Measurements from ENCODE around the gene ZNF805. TPM values are rescaled to one million over a fixed set of nuclear protein-coding genes. Genes with fewer than 3 reads are reported as not detected.
"Not testable (repeated sequence)": the region's sequence is repeated elsewhere in the genome, so short reads cannot be mapped to it uniquely, and the experiment has no call there.

Gene ZNF805
- total RNA-seq, 3 donors from 2014 or later, result 9.6 to 12.3 (median 12.0) TPM

DNA sequence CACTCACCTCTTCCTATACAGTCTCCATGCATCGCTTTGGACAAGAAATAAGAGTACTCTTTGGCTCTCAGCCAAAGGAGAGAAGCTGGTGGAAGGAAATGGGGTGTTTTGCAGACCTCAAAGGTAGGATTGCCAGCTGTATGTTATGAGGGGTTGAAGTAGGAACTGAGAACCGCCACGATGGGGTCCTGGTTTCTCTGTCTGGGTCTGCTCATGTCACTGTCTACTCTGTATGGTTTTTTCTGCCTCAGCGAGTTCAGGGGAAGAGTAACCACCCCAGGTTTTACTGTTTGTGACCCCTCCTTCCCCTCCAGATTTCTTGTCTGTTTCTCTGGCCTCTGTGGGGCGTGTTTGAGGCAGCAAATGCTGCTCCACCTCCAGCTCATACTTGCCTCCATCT, 4.1 kb downstream of the ZNF805 start:
- Mint-ChIP-seq H3K36me3 (ENCODE audit: insufficient read depth) (peaks cover 58% of the 10 kb centered on the region), H3K4me3 (no peak overlapping the region), H3K27me3 (ENCODE audit: low read depth) (no peaks in the 10 kb centered on the region), H3K9me3 (peaks cover 3% of the 10 kb centered on the region), H3K4me1 (ENCODE audit: low read depth) (peaks cover 30% of the 10 kb centered on the region)
- ATAC-seq (no peak), DNase-seq (no peak)

GRCh38 chr19:57245066-57245465, 4.6 kb downstream of the ZNF805 start:
- DNase-seq, result no peak

GRCh38 chr19:57245959-57246358, 5.5 kb downstream of the ZNF805 start:
- Mint-ChIP-seq H3K27me3 (ENCODE audit: low read depth) (no peaks in the 10 kb centered on the region), H3K4me1 (ENCODE audit: low read depth) (peaks cover 24% of the 10 kb centered on the region), H3K9me3 (peaks cover 2% of the 10 kb centered on the region), H3K36me3 (ENCODE audit: insufficient read depth) (peaks cover 64% of the 10 kb centered on the region), H3K4me3 (no peak overlapping the region)
- DNase-seq (no peak), ATAC-seq (no peak)

More at GRCh38 chr19:57245066-57245465, 4.6 kb downstream of the ZNF805 start:
- Mint-ChIP-seq H3K4me1 (ENCODE audit: low read depth) (peaks cover 28% of the 10 kb centered on the region), H3K36me3 (ENCODE audit: insufficient read depth) (peaks cover 58% of the 10 kb centered on the region), H3K27me3 (ENCODE audit: low read depth) (no peaks in the 10 kb centered on the region), H3K9me3 (peaks cover 2% of the 10 kb centered on the region), H3K4me3 (no peak overlapping the region)
- no peak for ATAC-seq

DNA sequence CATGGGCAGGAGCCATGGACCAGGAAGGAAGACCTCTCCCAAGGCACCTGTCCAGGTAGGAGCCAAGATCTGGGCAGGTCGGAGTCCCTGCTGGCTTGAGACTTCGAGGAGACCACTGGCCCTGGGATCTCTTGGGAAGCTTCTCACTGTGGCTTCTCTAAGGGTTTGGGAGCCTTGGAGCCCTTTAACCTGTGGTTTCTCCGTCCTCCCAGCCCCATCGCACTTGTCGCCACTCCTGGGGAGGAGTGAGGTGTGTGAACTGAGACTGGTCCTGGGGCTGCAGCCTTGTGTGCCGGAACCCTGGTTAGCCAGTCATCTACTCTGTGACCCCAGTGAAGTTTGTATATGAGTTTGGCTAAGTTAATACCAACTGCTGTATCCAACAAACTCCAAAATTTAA, 8.2 kb downstream of the ZNF805 start:
- H3K27me3 Mint-ChIP-seq (ENCODE audit: low read depth), result no peaks in the 10 kb centered on the region
- peaks cover 11% of the 10 kb centered on the region for H3K9me3 Mint-ChIP-seq
- peaks cover 89% of the 10 kb centered on the region for H3K36me3 Mint-ChIP-seq (ENCODE audit: insufficient read depth)
- H3K4me3 Mint-ChIP-seq, result no peak overlapping the region
- ATAC-seq (no peak), DNase-seq (no peak)
- H3K4me1 Mint-ChIP-seq (ENCODE audit: low read depth), result peaks cover under 1% of the 10 kb centered on the region

- Mint-ChIP-seq H3K27me3 (ENCODE audit: low read depth) (no peaks in the 10 kb centered on the region), H3K4me1 (ENCODE audit: low read depth) (no peaks in the 10 kb centered on the region), H3K36me3 (ENCODE audit: insufficient read depth) (peaks cover 92% of the 10 kb centered on the region), H3K4me3 (no peak overlapping the region), H3K9me3 (peaks cover 13% of the 10 kb centered on the region)
- ATAC-seq, result no peak
- no peak for DNase-seq
Observed at GRCh38 chr19:57249329-57249728, 8.9 kb downstream of the ZNF805 start.

DNA sequence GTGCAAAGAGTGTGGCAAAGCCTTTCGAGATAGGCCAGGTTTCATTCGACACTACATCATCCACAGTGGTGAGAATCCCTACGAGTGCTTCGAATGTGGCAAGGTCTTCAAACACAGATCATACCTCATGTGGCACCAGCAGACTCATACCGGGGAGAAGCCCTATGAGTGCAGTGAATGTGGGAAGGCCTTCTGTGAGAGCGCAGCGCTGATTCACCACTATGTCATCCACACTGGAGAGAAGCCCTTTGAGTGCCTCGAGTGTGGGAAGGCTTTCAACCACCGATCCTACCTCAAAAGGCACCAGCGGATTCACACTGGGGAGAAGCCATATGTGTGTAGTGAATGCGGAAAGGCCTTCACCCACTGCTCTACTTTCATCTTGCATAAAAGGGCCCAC, 13.3 kb downstream of the ZNF805 start:
- not testable (repeated sequence) for DNase-seq; H3K27me3 Mint-ChIP-seq (ENCODE audit: low read depth); H3K4me1 Mint-ChIP-seq (ENCODE audit: low read depth); H3K4me3 Mint-ChIP-seq
- Mint-ChIP-seq H3K36me3 (ENCODE audit: insufficient read depth) (peaks cover 78% of the 10 kb centered on the region), H3K9me3 (peaks cover 32% of the 10 kb centered on the region)
- peak; percentile 51 to 70 for ATAC-seq

DNA sequence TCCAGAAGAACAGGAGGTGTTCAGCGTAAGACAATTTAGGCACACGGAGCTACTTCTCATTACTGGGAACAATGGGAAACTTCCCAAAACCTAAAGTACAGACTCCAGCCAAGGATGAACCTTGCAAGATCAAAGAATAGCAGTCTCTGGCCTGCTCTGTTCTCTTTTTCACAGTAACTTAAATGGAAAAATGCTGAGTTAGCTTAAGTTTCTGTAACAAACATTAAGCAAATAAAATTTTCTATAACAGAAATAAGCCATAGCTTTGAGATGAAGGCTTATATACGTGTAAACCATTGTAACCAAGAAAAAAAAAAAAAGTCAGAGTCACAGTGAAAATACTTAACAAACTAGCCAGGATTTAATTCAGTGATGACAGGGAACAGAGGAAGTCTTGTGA, 21.6 kb downstream of the ZNF805 start:
- Mint-ChIP-seq H3K4me1 (ENCODE audit: low read depth) (no peaks in the 10 kb centered on the region), H3K9me3 (peaks cover 39% of the 10 kb centered on the region), H3K36me3 (ENCODE audit: insufficient read depth) (peaks cover 51% of the 10 kb centered on the region), H3K4me3 (no peak overlapping the region), H3K27me3 (ENCODE audit: low read depth) (no peaks in the 10 kb centered on the region)
- ATAC-seq (no peak), DNase-seq (no peak)

GRCh38 chr19:57263244-57263741, 22.9 kb downstream of the ZNF805 start:
- Mint-ChIP-seq H3K9me3 (peaks cover 38% of the 10 kb centered on the region), H3K36me3 (ENCODE audit: insufficient read depth) (peaks cover 50% of the 10 kb centered on the region)

DNA sequence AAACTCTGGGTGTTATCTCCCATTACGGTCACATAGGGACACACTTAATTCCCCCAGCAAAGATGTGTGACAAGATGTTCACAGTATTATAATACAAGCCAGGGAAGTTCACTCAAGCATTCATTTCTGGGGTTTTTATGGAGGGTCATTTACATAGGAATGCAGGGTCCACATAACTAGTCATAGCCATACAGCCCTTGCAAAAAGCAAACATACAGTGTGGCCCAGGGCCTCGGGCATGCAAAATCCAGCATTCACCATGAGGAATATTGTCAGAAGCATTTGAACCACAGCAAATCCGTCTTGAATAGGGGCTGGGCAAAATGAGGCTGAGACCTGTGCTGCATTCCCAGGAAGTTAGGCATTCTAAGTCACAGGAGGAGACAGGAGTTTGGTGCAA, 26.9 kb downstream of the ZNF805 start:
- H3K36me3 Mint-ChIP-seq (ENCODE audit: insufficient read depth), result peaks cover 24% of the 10 kb centered on the region
- no peaks in the 10 kb centered on the region for H3K27me3 Mint-ChIP-seq (ENCODE audit: low read depth)
- H3K9me3 Mint-ChIP-seq, result peaks cover 29% of the 10 kb centered on the region
- peaks cover 4% of the 10 kb centered on the region for H3K4me1 Mint-ChIP-seq (ENCODE audit: low read depth)
- no peak overlapping the region for H3K4me3 Mint-ChIP-seq
- no peak for DNase-seq
- no peak for ATAC-seq

More at GRCh38 chr19:57263244-57263741, 22.9 kb downstream of the ZNF805 start:
- Mint-ChIP-seq H3K4me1 (ENCODE audit: low read depth) (no peaks in the 10 kb centered on the region), H3K27me3 (ENCODE audit: low read depth) (no peaks in the 10 kb centered on the region), H3K4me3 (no peak overlapping the region)
- DNase-seq (no peak), ATAC-seq (no peak)

GRCh38 chr19:57269515-57270250, 29.3 kb downstream of the ZNF805 start:
- DNase-seq (no peak), ATAC-seq (peak; percentile 73 to 76)
- Mint-ChIP-seq H3K4me1 (ENCODE audit: low read depth) (peaks cover 4% of the 10 kb centered on the region), H3K36me3 (ENCODE audit: insufficient read depth) (peaks cover 27% of the 10 kb centered on the region), H3K4me3 (no peak overlapping the region), H3K9me3 (peaks cover 25% of the 10 kb centered on the region), H3K27me3 (ENCODE audit: low read depth) (no peaks in the 10 kb centered on the region)

GRCh38 chr19:57271280-57271679, 30.8 kb downstream of the ZNF805 start:
- DNase-seq (no peak), ATAC-seq (no peak)
- Mint-ChIP-seq H3K27me3 (ENCODE audit: low read depth) (no peaks in the 10 kb centered on the region), H3K4me1 (ENCODE audit: low read depth) (peaks cover 4% of the 10 kb centered on the region), H3K36me3 (ENCODE audit: insufficient read depth) (peaks cover 28% of the 10 kb centered on the region), H3K4me3 (no peak overlapping the region), H3K9me3 (peaks cover 15% of the 10 kb centered on the region)

DNA sequence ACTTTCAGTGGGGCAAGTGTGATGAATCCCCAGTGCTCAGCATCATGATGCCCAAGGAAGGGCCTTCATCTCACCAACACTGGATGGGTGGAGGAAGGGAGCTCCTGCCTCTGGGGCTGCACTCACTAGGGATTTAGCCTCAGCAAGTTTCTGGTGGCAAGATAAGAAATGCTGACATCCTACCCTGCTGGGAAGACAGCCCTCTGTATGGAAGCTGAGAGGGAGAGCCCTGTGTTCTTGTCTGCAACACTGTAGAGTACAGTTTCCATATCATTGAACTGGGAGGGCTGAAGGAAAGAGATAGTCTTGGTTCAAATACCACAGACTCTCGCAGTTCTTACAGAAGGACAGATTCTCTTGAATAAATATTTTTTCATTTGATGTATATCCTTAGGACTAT, 32.6 kb downstream of the ZNF805 start:
- ATAC-seq (no peak), DNase-seq (no peak)
- H3K36me3 Mint-ChIP-seq (ENCODE audit: insufficient read depth), result peaks cover 25% of the 10 kb centered on the region
- peaks cover 5% of the 10 kb centered on the region for H3K4me1 Mint-ChIP-seq (ENCODE audit: low read depth)
- no peak overlapping the region for H3K4me3 Mint-ChIP-seq
- H3K9me3 Mint-ChIP-seq, result peaks cover 4% of the 10 kb centered on the region
- no peaks in the 10 kb centered on the region for H3K27me3 Mint-ChIP-seq (ENCODE audit: low read depth)

GRCh38 chr19:57276430-57276829, 36.0 kb downstream of the ZNF805 start:
- H3K27me3 Mint-ChIP-seq (ENCODE audit: low read depth), result no peaks in the 10 kb centered on the region
- H3K4me1 Mint-ChIP-seq (ENCODE audit: low read depth), result peaks cover 7% of the 10 kb centered on the region
- DNase-seq (no peak), ATAC-seq (no peak)
- H3K9me3 Mint-ChIP-seq, result peaks cover 4% of the 10 kb centered on the region
- peaks cover 26% of the 10 kb centered on the region for H3K36me3 Mint-ChIP-seq (ENCODE audit: insufficient read depth)
- no peak overlapping the region for H3K4me3 Mint-ChIP-seq

DNA sequence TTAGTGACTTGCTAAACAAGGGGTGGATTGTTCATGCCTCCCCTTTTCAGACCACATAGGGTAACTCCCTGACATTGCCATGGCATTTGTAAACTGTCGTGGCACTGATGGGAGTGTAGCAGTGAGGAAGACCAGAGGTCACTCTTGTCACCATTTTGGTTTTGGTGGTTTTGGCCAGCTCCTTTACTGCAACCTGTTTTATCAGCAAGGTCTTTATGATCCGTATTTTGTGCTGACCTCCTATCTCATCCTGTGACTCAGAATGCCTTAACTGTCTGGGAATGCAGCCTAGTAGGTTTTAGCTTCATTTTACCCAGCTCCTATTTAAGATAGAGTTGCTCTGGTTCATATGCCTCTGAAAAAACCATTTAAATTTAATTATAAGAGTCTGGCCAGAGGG, 38.0 kb downstream of the ZNF805 start:
- not testable (repeated sequence) for DNase-seq; H3K9me3 Mint-ChIP-seq; ATAC-seq; H3K27me3 Mint-ChIP-seq (ENCODE audit: low read depth)
- Mint-ChIP-seq H3K4me3 (peak overlapping the region; percentile 33), H3K4me1 (ENCODE audit: low read depth) (peaks cover 25% of the 10 kb centered on the region), H3K36me3 (ENCODE audit: insufficient read depth) (peaks cover 31% of the 10 kb centered on the region)

DNA sequence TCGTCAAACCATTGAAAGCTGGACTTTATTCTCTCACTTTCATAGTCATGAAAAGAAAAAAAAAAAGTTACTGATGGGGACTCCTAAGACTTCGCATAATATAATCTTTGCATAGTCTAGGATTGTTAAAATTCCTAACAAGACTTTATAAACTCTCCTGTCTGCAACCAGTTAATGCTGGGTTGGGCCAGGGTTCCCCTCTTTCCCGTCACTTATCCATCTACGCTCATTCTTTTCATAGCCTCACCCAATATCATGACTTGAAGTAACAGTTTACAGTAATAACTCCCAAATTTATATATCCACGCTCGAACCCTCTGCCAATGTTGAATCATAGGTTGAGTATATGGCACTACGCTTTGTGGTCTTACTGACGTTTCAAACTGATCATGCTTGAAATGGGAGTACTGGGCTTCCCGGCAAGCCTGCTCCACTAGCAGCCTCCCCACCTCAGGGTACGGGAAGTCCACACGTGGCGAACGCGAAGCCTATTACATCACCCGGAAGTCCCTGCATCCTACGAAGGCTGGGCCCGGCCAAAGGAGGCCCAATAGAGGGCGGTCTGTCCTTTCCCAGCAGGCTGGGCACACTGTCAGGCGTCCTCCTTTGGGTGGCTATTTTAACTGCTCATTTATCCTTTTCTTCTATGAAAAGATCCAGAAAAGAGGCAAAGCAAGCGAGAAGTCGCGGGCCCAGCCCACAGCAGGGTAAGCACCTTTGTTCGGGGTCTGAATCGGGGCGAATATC, 39.2 kb downstream of the ZNF805 start:
- Mint-ChIP-seq H3K4me3 (no peak overlapping the region), H3K36me3 (ENCODE audit: insufficient read depth) (peaks cover 33% of the 10 kb centered on the region), H3K27me3 (ENCODE audit: low read depth) (no peaks in the 10 kb centered on the region), H3K4me1 (ENCODE audit: low read depth) (peaks cover 33% of the 10 kb centered on the region), H3K9me3 (no peaks in the 10 kb centered on the region)
- DNase-seq (peak; percentile 79), ATAC-seq (peak; percentile 70 to 77)

All from activated T-cell treated with anti-CD3 and anti-CD28 coated beads, Interleukin-2, amount 50 U/mL, for 4 hours (primary cell).